Adrenal gland (tissue), 12 donors: ENCODE data around the gene CCDC63. TPM values are rescaled to one million over a fixed set of nuclear protein-coding genes. Genes with fewer than 3 reads are reported as not detected.
"Not testable (repeated sequence)": the region's sequence is repeated elsewhere in the genome, so short reads cannot be mapped to it uniquely, and the experiment has no call there.

Source experiments
- DNase-seq, 7 donors: peaks; one replicate each; pipeline ENCODE4 v3.0.0-alpha.2; 2019 to 2020
- H3K27ac ChIP-seq, 5 donors: fragments of 200-600 bp; sonication (generic) in 4 of 5; 1 replicate in 3 of 5; 2 replicates in 2 of 5; pipeline versions ENCODE4 v1.5.1 to v1.8.0; 2016 to 2020; ENCODE audit warnings: mild to moderate bottlenecking in 1 of 5
- H3K27me3 ChIP-seq: fragments of 200-600 bp; 2 replicates; pipeline ENCODE4 v1.8.0; 2021
- H3K36me3 ChIP-seq, 2 donors: fragments of 200-600 bp; replicated peaks in 1 of 2; 1 replicate in 1 of 2; 2 replicates in 1 of 2; pipeline versions ENCODE4 v1.5.1 to v1.8.0; 2018 to 2022
- H3K4me1 ChIP-seq, 2 donors: fragments of 200-600 bp; replicated peaks in 1 of 2; 1 replicate in 1 of 2; 2 replicates in 1 of 2; pipeline versions ENCODE4 v1.5.1 to v1.8.0; 2018 to 2021
- H3K4me3 ChIP-seq, 4 donors: fragments of 200-600 bp; sonication (generic) in 3 of 4; one replicate each; pipeline ENCODE4 v1.5.1; 2016 to 2018
- H3K9me3 ChIP-seq, 3 donors: fragments of 200-600 bp; sonication (generic) in 1 of 3; replicated peaks in 1 of 3; 1 replicate in 2 of 3; 2 replicates in 1 of 3; pipeline versions ENCODE4 v1.5.1 to v1.8.0; 2016 to 2021
- CTCF ChIP-seq, 6 experiments: fragments of 450-650 bp in 4 of 6; fragments of 200-600 bp in 2 of 6; sonication (generic) in 1 of 6; IDR thresholded peaks; 1 replicate in 5 of 6; 2 replicates in 1 of 6; pipeline versions ENCODE4 v1.5.1 to v1.8.0; 2016 to 2021; ENCODE audit warnings: antibody characterized with exemption in 6 of 6, mild to moderate bottlenecking in 2 of 6, moderate library complexity in 1 of 6
- POLR2A ChIP-seq, 2 donors: fragments of 450-650 bp; IDR thresholded peaks; one replicate each; pipeline ENCODE4 v1.6.1; 2017; ENCODE audit warnings: antibody characterized with exemption in 2 of 2, mild to moderate bottlenecking in 2 of 2, moderate library complexity in 1 of 2
- WGBS, 4 donors: extraction: QIAGEN DNeasy Blood & Tissue Kit in 2 of 4; methylation state at CpG; one replicate each; pipeline versions ENCODE4 v1.1.5 to v1.1.7; 2013 to 2017; 5-methylcytosine and 5-hydroxymethylcytosine counted together
- intact Hi-C, 2 donors: fragments of 100-400 bp; cut with DNase I; formaldehyde crosslinking; loops; one replicate each; pipeline versions ENCODE4 v1.14.1 to v1.15.0; 2022 to 2023
- polyA plus RNA-seq, 3 donors: library from polyadenylated mRNA; stranded (reverse); fragments of 200-250 nt in 2 of 3; fragments of 350-450 nt in 1 of 3; fragmentation: Illumina TruSeq in 1 of 3; extraction: RNeasy Lipid Tissue Mini Kit (QIAGEN cat#74804) in 1 of 3; gene quantifications; one replicate each; pipeline ENCODE4 v1.2.3, GENCODE V29; 2013 to 2014
- total RNA-seq, 9 donors: library from RNA; depleted of rRNA in 4 of 9; stranded (reverse); fragments of >200 nt in 4 of 9; fragments of 120-200 nt in 1 of 9; fragmentation: NEBNext Ultra II Directional in 1 of 9; extraction: Animal tissue kit (Norgen Biotek cat#: 25700) in 1 of 9; gene quantifications; one replicate each; pipeline versions ENCODE4 v1.1.0 to v1.2.4, GENCODE V29; 2013 to 2023
- donor health status: healthy with polysubstance abuse.
- donor health status: Bipolar disorder and iron deficiency.
- donor health status: DM: yes; HTN: yes; CAD: no.
- donor health status: DM: no; HTN: no; CAD: no.
- donor health status: DM: no; HTN: no; CAD: no.
- donor health status: DM: yes; HTN: yes; CAD: no.

CCDC63 gene
- total and polyA plus RNA-seq, 12 donors: not detected

GRCh38 chr12:110853836-110854235, 7.0 kb downstream of the CCDC63 start:
- Histone ChIP-seq H3K4me1 (no peaks in the 10 kb centered on the region), H3K4me3 (no peak overlapping the region), H3K9me3 (no peaks in the 10 kb centered on the region), H3K36me3 (no peaks in the 10 kb centered on the region), H3K27me3 (no peaks in the 10 kb centered on the region), H3K27ac (no peak overlapping the region)
- intact Hi-C loops: no loop called here
- 57 to 73% (median 64%) methylated on average over 4 of the region's 4 CpGs for WGBS, 4 donors
- no peak for TF ChIP-seq POLR2A (IDR thresholded peaks at IDR 0.05)
- TF ChIP-seq CTCF (IDR thresholded peaks at IDR 0.05): no peak
- peak in 2 of 7 donors; percentile 25 to 54 for DNase-seq

GRCh38 chr12:110856542-110856941, 9.8 kb downstream of the CCDC63 start:
- TF ChIP-seq POLR2A (IDR thresholded peaks at IDR 0.05) (no peak), CTCF (IDR thresholded peaks at IDR 0.05) (no peak)

GRCh38 chr12:110857528-110857927, 10.7 kb downstream of the CCDC63 start:
- no peaks in the 10 kb centered on the region for H3K36me3 ChIP-seq
- no peak overlapping the region for H3K27ac ChIP-seq
- WGBS, 4 donors: 83 to 90% (median 88%) methylated on average over 5 of the region's 5 CpGs
- DNase-seq: no peak
- TF ChIP-seq CTCF (IDR thresholded peaks at IDR 0.05) (no peak), POLR2A (IDR thresholded peaks at IDR 0.05) (no peak)
- no peaks in the 10 kb centered on the region for H3K27me3 ChIP-seq
- intact Hi-C loops: no loop called here
- H3K4me1 ChIP-seq: no peaks in the 10 kb centered on the region
- H3K9me3 ChIP-seq: no peaks in the 10 kb centered on the region
- H3K4me3 ChIP-seq: no peak overlapping the region

More at GRCh38 chr12:110856542-110856941, 9.8 kb downstream of the CCDC63 start:
- H3K9me3 ChIP-seq: no peaks in the 10 kb centered on the region
- no peak overlapping the region for H3K27ac ChIP-seq
- DNase-seq: peak in 1 of 7 donors; percentile 21
- no peaks in the 10 kb centered on the region for H3K36me3 ChIP-seq
- H3K27me3 ChIP-seq: no peaks in the 10 kb centered on the region
- intact Hi-C loops: no loop called here
- no peak overlapping the region for H3K4me3 ChIP-seq
- 76 to 85% (median 80%) methylated on average over 4 of the region's 4 CpGs for WGBS, 4 donors
- H3K4me1 ChIP-seq: no peaks in the 10 kb centered on the region

GRCh38 chr12:110857954-110858353, 11.2 kb downstream of the CCDC63 start:
- H3K36me3 ChIP-seq, H3K9me3 ChIP-seq, H3K27ac ChIP-seq, H3K27me3 ChIP-seq, H3K4me1 ChIP-seq, DNase-seq, H3K4me3 ChIP-seq, intact Hi-C loops: not testable (repeated sequence)
- WGBS, 4 donors: 86 to 95% (median 93%) methylated on average over 4 of the region's 4 CpGs

- 38 to 85% (median 77%) methylated on average over 3 to 8 of the region's 8 CpGs for WGBS, 4 donors
- DNase-seq: no peak
- no peaks in the 10 kb centered on the region for H3K36me3 ChIP-seq
- H3K9me3 ChIP-seq: no peaks in the 10 kb centered on the region
- no peaks in the 10 kb centered on the region for H3K27me3 ChIP-seq
- no peaks in the 10 kb centered on the region for H3K4me1 ChIP-seq
- intact Hi-C loops: no loop called here
- TF ChIP-seq POLR2A (IDR thresholded peaks at IDR 0.05) (no peak), CTCF (IDR thresholded peaks at IDR 0.05) (no peak)
- no peak overlapping the region for H3K27ac ChIP-seq
- H3K4me3 ChIP-seq: no peak overlapping the region
Observed at GRCh38 chr12:110858848-110859247, 12.1 kb downstream of the CCDC63 start.
